GM23338 (cell line): ENCODE data around the gene FSIP1. TPM values are rescaled to one million over a fixed set of nuclear protein-coding genes. Genes with fewer than 3 reads are reported as not detected.
A peak's percentile ranks its signal among the peaks of the same experiment; 100 is the strongest.

Experiments used
- ATAC-seq: fragments of 200-7000 bp; cut with Tn5 transposase; 3 replicates; pipeline ENCODE4 v1.9.1; 2020
- DNase-seq: peaks from one replicate; pipeline ENCODE4 v3.0.0-alpha.2; 2015; ENCODE audit warnings: low spot score
- H2AFZ ChIP-seq: fragments of 200-600 bp; sonication (generic); 2 replicates; pipeline ENCODE4 v1.8.0; 2016; ENCODE audit warnings: antibody characterized with exemption, mild to moderate bottlenecking, moderate library complexity
- H3F3A ChIP-seq: fragments of 200-600 bp; sonication (generic); replicated peaks from 2 replicates; pipeline ENCODE4 v1.8.0; 2017; ENCODE audit warnings: antibody characterized with exemption, mixed run types, low read depth
- H3K27ac ChIP-seq: fragments of 200-600 bp; sonication (generic); 2 replicates; pipeline ENCODE4 v1.6.1; 2016; ENCODE audit warnings: low read depth
- H3K27me3 ChIP-seq: fragments of 200-600 bp; sonication (generic); 2 replicates; pipeline ENCODE4 v1.8.0; 2016; ENCODE audit warnings: mild to moderate bottlenecking, mixed run types, moderate library complexity; ENCODE audit not compliant: insufficient read depth
- H3K36me3 ChIP-seq: fragments of 200-600 bp; sonication (generic); 2 replicates; pipeline ENCODE4 v1.8.0; 2016; ENCODE audit warnings: mild to moderate bottlenecking; ENCODE audit not compliant: insufficient read depth
- H3K4me1 ChIP-seq: fragments of 200-600 bp; sonication (generic); 2 replicates; pipeline ENCODE4 v1.8.0; 2016; ENCODE audit warnings: mild to moderate bottlenecking, moderate library complexity; ENCODE audit not compliant: insufficient read depth
- H3K4me2 ChIP-seq: fragments of 200-600 bp; sonication (generic); 2 replicates; pipeline ENCODE4 v1.7.1; 2017; ENCODE audit warnings: mixed run types
- H3K4me3 ChIP-seq: fragments of 200-600 bp; sonication (generic); 2 replicates; pipeline ENCODE4 v1.6.1; 2016; ENCODE audit warnings: mixed run types
- H3K79me2 ChIP-seq: fragments of 200-600 bp; sonication (generic); replicated peaks from 2 replicates; pipeline ENCODE4 v1.8.0; 2017; ENCODE audit warnings: mild to moderate bottlenecking; ENCODE audit not compliant: insufficient read depth
- H3K9me2 ChIP-seq: fragments of 200-600 bp; sonication (generic); 2 replicates; pipeline ENCODE4 v1.8.0; 2017; ENCODE audit not compliant: insufficient read depth
- H4K20me1 ChIP-seq: fragments of 200-600 bp; sonication (generic); replicated peaks from 2 replicates; pipeline ENCODE4 v1.8.0; 2017; ENCODE audit warnings: mild to moderate bottlenecking; ENCODE audit not compliant: insufficient read depth
- H3K27ac Mint-ChIP-seq: 2 replicates; pipeline ENCODE4 v1.8.0; 2020; ENCODE audit warnings: inconsistent platforms, mild to moderate bottlenecking, moderate library complexity, mixed read lengths
- H3K27me3 Mint-ChIP-seq: 3 replicates; pipeline ENCODE4 v1.8.0; 2022; ENCODE audit warnings: low read depth, mild to moderate bottlenecking, moderate library complexity, mixed read lengths, inconsistent platforms; ENCODE audit not compliant: insufficient read depth, poor library complexity
- H3K36me3 Mint-ChIP-seq: 3 replicates; pipeline ENCODE4 v1.8.0; 2021; ENCODE audit warnings: low read depth, mild to moderate bottlenecking, inconsistent platforms, moderate library complexity, mixed read lengths
- H3K4me1 Mint-ChIP-seq: 3 replicates; pipeline ENCODE4 v1.8.0; 2020; ENCODE audit warnings: mild to moderate bottlenecking, inconsistent platforms, mixed read lengths
- H3K4me3 Mint-ChIP-seq: 3 replicates; pipeline ENCODE4 v1.8.0; 2021; ENCODE audit warnings: moderate library complexity, mild to moderate bottlenecking, inconsistent platforms, mixed read lengths
- H3K9me3 Mint-ChIP-seq: 3 replicates; pipeline ENCODE4 v1.8.0; 2020; ENCODE audit warnings: moderate library complexity, mild to moderate bottlenecking, inconsistent platforms, mixed read lengths
- CREB1 ChIP-seq: fragments of 250-450 bp; sonication (Bioruptor Pico); IDR thresholded peaks from 2 replicates; pipeline ENCODE4 v1.5.0; 2020; ENCODE audit warnings: low read depth, mild to moderate bottlenecking, moderate library complexity
- ETS1 ChIP-seq: IDR thresholded peaks from 2 replicates; pipeline ENCODE4 v1.6.1; 2016; ENCODE audit warnings: antibody characterized with exemption
- EZH2phosphoT487 ChIP-seq: fragments of 200-600 bp; sonication (generic); IDR thresholded peaks from one replicate; pipeline ENCODE4 v1.8.1; 2018; ENCODE audit warnings: antibody characterized with exemption; ENCODE audit not compliant: unreplicated experiment
- POLR2AphosphoS5 ChIP-seq: IDR thresholded peaks from 2 replicates; pipeline ENCODE4 v1.6.1; 2016; ENCODE audit warnings: antibody characterized with exemption, low read depth
- REST ChIP-seq: IDR thresholded peaks from one replicate; pipeline ENCODE4 v1.6.1; 2018; ENCODE audit warnings: antibody characterized with exemption; ENCODE audit not compliant: unreplicated experiment
- STAT1 ChIP-seq: IDR thresholded peaks from one replicate; pipeline ENCODE4 v1.6.1; 2016; ENCODE audit warnings: antibody characterized with exemption; ENCODE audit not compliant: unreplicated experiment
- ZNF114 ChIP-seq: fragments of 250-450 bp; sonication (Bioruptor Pico); IDR thresholded peaks from 2 replicates; pipeline ENCODE4 v1.5.0; 2020; ENCODE audit warnings: mild to moderate bottlenecking, moderate library complexity
- ZNF331 ChIP-seq: fragments of 250-450 bp; sonication (Bioruptor Pico); IDR thresholded peaks from 2 replicates; pipeline ENCODE4 v1.5.0; 2020; ENCODE audit warnings: low read depth, mild to moderate bottlenecking, moderate library complexity
- polyA plus RNA-seq: library from polyadenylated mRNA; unstranded; fragments of >200 nt; fragmentation: Nextera tagmentation; extraction: Ambion mirVana; gene quantifications from 2 replicates; pipeline ENCODE4 v1.2.1, GENCODE V29; 2016
- total RNA-seq: library from RNA; depleted of rRNA; stranded (reverse); fragments of >200 nt; shearing (Covaris generic); gene quantifications from 2 replicates; pipeline ENCODE4 v1.2.3, GENCODE V29; 2014
- TF ChIP-seq, protein P1 (sequence below), 2 experiments: fragments of 200-600 bp in 1 of 2; sonication (generic) in 1 of 2; conservative IDR thresholded peaks; 2 replicates each; pipeline versions ENCODE4 v1.5.1 to v1.6.1; 2016 to 2017; ENCODE audit warnings: antibody characterized with exemption in 2 of 2, low read depth in 2 of 2, mild to moderate bottlenecking in 2 of 2, moderate library complexity in 1 of 2

FSIP1 gene
- total and polyA plus RNA-seq, 2 experiments from 2014 or later, result 0.92 to 2.1 TPM

GRCh38 chr15:39593656-39594445 lies 188.8 kb downstream of the FSIP1 start:
- no peaks in the 10 kb centered on the region for H3F3A ChIP-seq
- H3K9me2 ChIP-seq, result no peaks in the 10 kb centered on the region
- H2AFZ ChIP-seq, result no peak overlapping the region
- DNase-seq (no peak), ATAC-seq (no peak)
- H3K36me3 ChIP-seq, result peaks cover 77% of the 10 kb centered on the region
- Mint-ChIP-seq H3K27me3 (no peaks in the 10 kb centered on the region), H3K4me3 (no peak overlapping the region), H3K27ac (no peak overlapping the region), H3K4me1 (peaks cover 11% of the 10 kb centered on the region; the same call in 2 of the 3 replicates), H3K36me3 (peaks cover 73% of the 10 kb centered on the region), H3K9me3 (no peaks in the 10 kb centered on the region)
- no peak overlapping the region for H3K4me2 ChIP-seq
- no peaks in the 10 kb centered on the region for H3K27me3 ChIP-seq
- H4K20me1 ChIP-seq, result no peaks in the 10 kb centered on the region
- TF ChIP-seq, protein P1, sequence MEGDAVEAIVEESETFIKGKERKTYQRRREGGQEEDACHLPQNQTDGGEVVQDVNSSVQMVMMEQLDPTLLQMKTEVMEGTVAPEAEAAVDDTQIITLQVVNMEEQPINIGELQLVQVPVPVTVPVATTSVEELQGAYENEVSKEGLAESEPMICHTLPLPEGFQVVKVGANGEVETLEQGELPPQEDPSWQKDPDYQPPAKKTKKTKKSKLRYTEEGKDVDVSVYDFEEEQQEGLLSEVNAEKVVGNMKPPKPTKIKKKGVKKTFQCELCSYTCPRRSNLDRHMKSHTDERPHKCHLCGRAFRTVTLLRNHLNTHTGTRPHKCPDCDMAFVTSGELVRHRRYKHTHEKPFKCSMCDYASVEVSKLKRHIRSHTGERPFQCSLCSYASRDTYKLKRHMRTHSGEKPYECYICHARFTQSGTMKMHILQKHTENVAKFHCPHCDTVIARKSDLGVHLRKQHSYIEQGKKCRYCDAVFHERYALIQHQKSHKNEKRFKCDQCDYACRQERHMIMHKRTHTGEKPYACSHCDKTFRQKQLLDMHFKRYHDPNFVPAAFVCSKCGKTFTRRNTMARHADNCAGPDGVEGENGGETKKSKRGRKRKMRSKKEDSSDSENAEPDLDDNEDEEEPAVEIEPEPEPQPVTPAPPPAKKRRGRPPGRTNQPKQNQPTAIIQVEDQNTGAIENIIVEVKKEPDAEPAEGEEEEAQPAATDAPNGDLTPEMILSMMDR (conservative IDR thresholded peaks at IDR 0.05; ENCODE audit: low read depth in 2 of 2), result peak in 1 of 2 experiments; percentile 44; a peak in 2 of 4 replicates
- no peak for TF ChIP-seq REST
- no peaks in the 10 kb centered on the region for H3K79me2 ChIP-seq
- no peak overlapping the region for H3K4me3 ChIP-seq
- H3K27ac ChIP-seq, result no peak overlapping the region
- no peaks in the 10 kb centered on the region for H3K4me1 ChIP-seq

DNA sequence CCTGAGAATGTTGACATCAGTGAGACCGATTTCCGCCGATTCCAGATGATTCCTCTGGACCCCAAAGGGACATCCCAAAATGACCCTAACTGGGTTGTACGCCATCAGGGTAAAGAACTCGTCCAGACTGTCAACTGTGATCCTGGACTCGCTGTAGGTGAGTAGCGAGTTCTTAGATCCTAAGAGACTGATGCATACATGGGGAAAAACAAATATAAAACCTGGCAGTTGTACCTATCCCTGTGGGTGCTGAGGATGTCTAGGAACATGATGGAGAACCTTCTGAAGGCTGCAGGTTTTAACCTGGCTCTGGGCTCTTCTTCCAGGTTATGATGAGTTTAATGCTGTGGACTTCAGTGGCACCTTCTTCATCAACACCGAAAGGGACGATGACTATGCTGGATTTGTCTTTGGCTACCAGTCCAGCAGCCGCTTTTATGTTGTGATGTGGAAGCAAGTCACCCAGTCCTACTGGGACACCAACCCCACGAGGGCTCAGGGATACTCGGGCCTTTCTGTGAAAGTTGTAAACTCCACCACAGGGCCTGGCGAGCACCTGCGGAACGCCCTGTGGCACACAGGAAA lies 189.5 kb downstream of the FSIP1 start:
- Histone ChIP-seq H3K36me3 (peaks cover 84% of the 10 kb centered on the region), H3K27ac (no peak overlapping the region), H3K4me2 (no peak overlapping the region), H3K9me2 (no peaks in the 10 kb centered on the region), H2AFZ (no peak overlapping the region), H3K79me2 (no peaks in the 10 kb centered on the region), H3F3A (no peaks in the 10 kb centered on the region), H3K4me3 (no peak overlapping the region), H4K20me1 (0 out of 2 replicates have a peak, but pooled peaks cover 4% of the 10 kb centered on the region), H3K27me3 (no peaks in the 10 kb centered on the region), H3K4me1 (no peaks in the 10 kb centered on the region)
- ATAC-seq (no peak), DNase-seq (no peak)
- Mint-ChIP-seq H3K36me3 (peaks cover 80% of the 10 kb centered on the region), H3K4me1 (peaks cover 11% of the 10 kb centered on the region; the same call in 2 of the 3 replicates), H3K9me3 (no peaks in the 10 kb centered on the region), H3K27ac (no peak overlapping the region), H3K4me3 (no peak overlapping the region), H3K27me3 (no peaks in the 10 kb centered on the region)
- no peak for TF ChIP-seq ZNF331 (CRISPR knock-in tag)
- TF ChIP-seq STAT1, result no peak
- TF ChIP-seq POLR2AphosphoS5, result no peak
- TF ChIP-seq, protein P1 (conservative IDR thresholded peaks at IDR 0.05; ENCODE audit: low read depth in 2 of 2), result no peak
- no peak for TF ChIP-seq REST
- no peak for TF ChIP-seq ZNF114
- no peak for TF ChIP-seq ETS1
- no peak for TF ChIP-seq CREB1 (CRISPR knock-in tag)
- no peak for TF ChIP-seq EZH2phosphoT487
